Measurements from ENCODE around the gene STEEP1.
"Not testable (repeated sequence)": the region's sequence is repeated elsewhere in the genome, so short reads cannot be mapped to it uniquely, and the experiment has no call there.

Gene STEEP1

GRCh38 chrX:119500061-119500800 is 65.0 kb downstream of the STEEP1 start:
- DNase-seq (ENCODE audit: insufficient read length) (no peak), FAIRE-seq (peak; percentile 27)
- TF ChIP-seq POLR2A (IDR thresholded peaks at IDR 0.05; ENCODE audit: low read depth, low read length) (no peak), TAF1 (IDR thresholded peaks at IDR 0.05; ENCODE audit: borderline replicate concordance, low read depth, low read length) (no peak), POLR2AphosphoS5 (IDR thresholded peaks at IDR 0.05; ENCODE audit: low read depth, low read length) (no peak)

GRCh38 chrX:119497185-119497584 is 68.0 kb downstream of the STEEP1 start:
- FAIRE-seq (no peak), DNase-seq (ENCODE audit: insufficient read length) (no peak)
- no peak for TF ChIP-seq POLR2A (IDR thresholded peaks at IDR 0.05; ENCODE audit: low read depth, low read length)
- TF ChIP-seq TAF1 (IDR thresholded peaks at IDR 0.05; ENCODE audit: borderline replicate concordance, low read depth, low read length) = no peak
- TF ChIP-seq POLR2AphosphoS5 (IDR thresholded peaks at IDR 0.05; ENCODE audit: low read depth, low read length) = no peak

DNA sequence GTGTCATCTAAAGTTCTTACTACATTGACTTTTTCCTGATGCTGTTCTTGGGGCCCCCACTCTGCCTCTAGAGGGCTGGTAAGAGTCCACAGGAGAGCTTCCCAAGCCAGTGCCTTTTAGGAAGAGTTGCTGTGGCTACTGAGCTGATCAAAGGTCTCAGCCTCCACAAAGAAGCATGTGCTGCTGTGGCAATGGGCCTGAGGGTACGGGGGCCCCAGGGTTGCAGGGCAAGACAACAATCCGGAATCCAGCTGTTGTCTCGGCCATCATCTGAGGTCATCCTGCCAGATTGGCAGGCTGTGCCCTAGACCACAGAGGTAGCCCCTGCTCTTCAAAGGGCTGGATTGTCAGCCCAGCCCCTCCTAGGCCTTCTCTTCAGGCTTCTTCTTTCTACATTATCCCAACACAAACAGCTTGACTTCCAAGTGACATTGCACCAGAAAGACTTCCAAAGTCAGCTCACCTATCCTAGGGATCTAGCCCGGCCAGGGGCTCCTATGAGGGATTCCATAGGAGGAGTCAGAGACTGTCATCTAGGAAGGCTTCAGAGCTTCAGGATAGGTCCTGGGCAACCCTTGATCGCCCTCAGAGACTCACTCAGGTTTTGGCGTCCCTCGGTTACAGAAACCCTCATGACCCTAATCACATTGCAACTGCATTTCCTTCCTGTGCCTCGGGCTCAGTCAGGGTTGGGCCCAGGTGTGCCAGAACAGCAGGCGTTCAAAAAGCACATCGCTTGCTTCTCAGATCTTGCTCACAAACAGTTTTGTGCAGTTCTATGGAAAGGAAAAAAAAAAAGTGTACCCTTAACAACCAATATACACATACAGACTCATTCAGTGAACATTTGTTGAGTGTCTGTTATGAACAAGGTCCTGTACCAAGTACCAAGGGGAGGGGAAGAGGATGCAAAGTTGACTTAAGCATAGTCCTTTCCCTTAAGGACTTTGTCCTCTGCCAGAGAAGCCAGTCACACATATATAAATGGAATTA is 69.2 kb downstream of the STEEP1 start:
- TF ChIP-seq TAF1 (IDR thresholded peaks at IDR 0.05; ENCODE audit: borderline replicate concordance, low read depth, low read length) = no peak
- TF ChIP-seq POLR2A (IDR thresholded peaks at IDR 0.05; ENCODE audit: low read depth, low read length) = no peak
- no peak for TF ChIP-seq POLR2AphosphoS5 (IDR thresholded peaks at IDR 0.05; ENCODE audit: low read depth, low read length)
- FAIRE-seq (no peak), DNase-seq (ENCODE audit: insufficient read length) (no peak)

DNA sequence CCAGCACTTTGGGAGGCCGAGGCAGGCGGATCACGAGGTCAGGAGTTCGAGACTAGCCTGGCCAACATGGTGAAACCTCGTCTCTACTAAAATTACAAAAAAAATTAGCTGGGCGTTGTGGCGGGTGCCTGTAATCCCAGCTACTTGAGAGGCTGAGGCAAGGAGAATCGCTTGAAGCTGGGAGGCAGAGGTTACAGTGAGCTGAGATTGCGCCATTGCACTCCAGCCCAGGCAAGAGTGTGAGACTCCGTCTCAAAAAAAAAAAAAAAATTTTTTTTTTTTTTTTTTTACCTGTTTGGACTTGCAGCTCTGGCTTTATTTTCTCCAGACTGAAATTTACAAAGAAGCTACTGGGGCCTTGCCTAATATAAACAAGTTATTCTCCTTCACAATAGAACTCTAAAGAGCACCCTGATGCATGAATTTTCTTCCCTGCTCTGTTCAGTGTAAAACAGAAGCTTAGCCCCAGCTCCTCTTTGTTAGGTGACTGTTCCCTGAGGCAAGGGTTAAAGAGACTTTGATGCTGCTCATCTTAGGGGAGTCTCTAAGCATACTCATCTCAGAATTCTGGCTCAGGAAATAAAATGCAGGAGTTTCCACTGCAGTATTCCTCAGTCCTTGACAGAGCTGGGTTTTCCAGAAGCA is 71.2 kb downstream of the STEEP1 start:
- FAIRE-seq; DNase-seq (ENCODE audit: insufficient read length): not testable (repeated sequence)

- DNase-seq (ENCODE audit: insufficient read length) (no peak), FAIRE-seq (no peak)
- TF ChIP-seq POLR2AphosphoS5 (IDR thresholded peaks at IDR 0.05; ENCODE audit: low read depth, low read length) (no peak), POLR2A (IDR thresholded peaks at IDR 0.05; ENCODE audit: low read depth, low read length) (no peak), TAF1 (IDR thresholded peaks at IDR 0.05; ENCODE audit: borderline replicate concordance, low read depth, low read length) (no peak)
Measured at GRCh38 chrX:119492463-119492862, 72.7 kb downstream of the STEEP1 start.

GRCh38 chrX:119489212-119490074 is 75.8 kb downstream of the STEEP1 start:
- FAIRE-seq (no peak), DNase-seq (ENCODE audit: insufficient read length) (no peak)
- TF ChIP-seq POLR2AphosphoS5 (IDR thresholded peaks at IDR 0.05; ENCODE audit: low read depth, low read length) (no peak), POLR2A (IDR thresholded peaks at IDR 0.05; ENCODE audit: low read depth, low read length) (no peak)

DNA sequence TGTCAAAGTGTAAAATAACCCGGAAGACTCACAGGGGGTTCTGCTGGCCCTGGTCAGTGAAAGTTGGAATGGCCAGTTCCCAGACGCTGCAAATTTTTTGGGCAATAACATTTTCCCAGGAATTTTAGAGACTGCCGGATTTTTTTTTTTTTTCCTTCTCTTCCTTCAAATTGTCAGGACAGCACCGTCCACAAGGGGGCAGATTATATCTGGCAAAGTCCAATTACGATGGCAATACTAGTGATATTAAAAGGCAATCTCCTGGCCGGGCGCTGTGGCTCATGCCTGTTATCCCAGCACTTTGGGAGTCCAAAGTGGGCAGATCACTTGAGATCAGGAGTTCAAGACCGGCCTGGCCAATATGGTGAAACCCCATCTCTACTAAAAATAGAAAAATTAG is 76.5 kb downstream of the STEEP1 start:
- TF ChIP-seq POLR2AphosphoS5 (IDR thresholded peaks at IDR 0.05; ENCODE audit: low read depth, low read length) (no peak), POLR2A (IDR thresholded peaks at IDR 0.05; ENCODE audit: low read depth, low read length) (no peak), TAF1 (IDR thresholded peaks at IDR 0.05; ENCODE audit: borderline replicate concordance, low read depth, low read length) (no peak)
- FAIRE-seq (peak; percentile 63), DNase-seq (ENCODE audit: insufficient read length) (no peak)
